Brain microvascular endothelial cell (primary cell): Measurements from ENCODE around the gene SKOR1.

Experiments
- DNase-seq: peaks from one replicate; pipeline ENCODE4 v3.0.0-alpha.2; 2020
- H3K27ac ChIP-seq: fragments of 250-450 bp; sonication (Bioruptor Pico); 2 replicates; pipeline ENCODE4 v1.5.1; 2020; ENCODE audit warnings: mild to moderate bottlenecking, moderate library complexity
- H3K27me3 ChIP-seq: fragments of 250-450 bp; sonication (Bioruptor Pico); replicated peaks from 2 replicates; pipeline ENCODE4 v1.5.1; 2020; ENCODE audit warnings: mild to moderate bottlenecking
- H3K36me3 ChIP-seq: fragments of 250-450 bp; sonication (Bioruptor Pico); replicated peaks from 2 replicates; pipeline ENCODE4 v1.5.1; 2020; ENCODE audit warnings: mild to moderate bottlenecking
- H3K4me3 ChIP-seq: 2 replicates; pipeline ENCODE4 v1.5.1; 2011; ENCODE audit warnings: low read depth, mild to moderate bottlenecking, control low read depth, low read length, moderate library complexity
- in situ Hi-C: cut with HindIII; loops from 2 replicates; pipeline ENCODE4 v1.10.0; 2017; ENCODE audit warnings: low sequenced_read_pairs, low pct_ligation_motif_present
- TF ChIP-seq, protein P1 (sequence below): IDR thresholded peaks from 2 replicates; pipeline ENCODE4 v1.5.1; 2011; ENCODE audit warnings: low read depth, mild to moderate bottlenecking, moderate library complexity, low read length, control low read depth, inconsistent platforms; ENCODE audit errors: missing control alignments

SKOR1 gene

DNA sequence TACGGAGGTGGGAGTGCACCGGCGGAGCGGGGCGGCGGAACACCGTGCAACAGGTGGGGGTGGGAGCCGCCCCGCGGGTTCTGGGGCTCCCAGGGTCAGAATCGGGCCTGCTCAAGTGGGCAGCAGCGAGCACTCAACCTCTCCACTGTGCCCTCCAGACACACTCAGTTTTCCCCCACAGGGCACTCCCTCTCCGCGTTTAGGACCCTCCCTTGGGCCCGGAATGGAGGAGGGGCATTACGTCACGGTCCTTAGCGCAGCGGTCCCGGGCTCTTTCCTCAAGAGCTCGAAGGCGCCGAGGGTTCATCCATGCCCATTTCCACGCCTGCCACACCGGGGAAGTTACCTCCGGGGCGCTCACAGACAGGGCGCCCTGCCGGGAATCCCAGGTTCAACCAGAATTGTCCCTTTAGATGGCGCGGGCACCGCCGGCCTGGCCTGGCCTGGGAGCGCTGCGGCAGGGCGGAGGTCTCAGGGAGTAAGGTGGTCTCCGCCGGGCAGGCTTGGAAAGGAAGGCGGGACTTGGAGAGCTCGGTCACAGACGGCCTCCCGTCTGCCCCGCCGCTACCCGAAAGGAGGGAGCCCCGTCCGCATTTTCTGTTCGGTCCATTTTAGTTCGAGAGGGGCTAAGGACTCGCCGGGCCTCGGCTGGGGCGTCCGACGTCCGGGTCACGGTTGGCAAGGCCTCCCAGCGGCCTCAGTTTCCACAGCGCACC lies 9.4 kb downstream of the SKOR1 start:
- Histone ChIP-seq H3K4me3 (peak overlapping the region; percentile 3), H3K27ac (no peak overlapping the region), H3K36me3 (no peaks in the 10 kb centered on the region), H3K27me3 (peaks cover 62% of the 10 kb centered on the region)
- in situ Hi-C loops = no loop called here
- TF ChIP-seq, protein P1, sequence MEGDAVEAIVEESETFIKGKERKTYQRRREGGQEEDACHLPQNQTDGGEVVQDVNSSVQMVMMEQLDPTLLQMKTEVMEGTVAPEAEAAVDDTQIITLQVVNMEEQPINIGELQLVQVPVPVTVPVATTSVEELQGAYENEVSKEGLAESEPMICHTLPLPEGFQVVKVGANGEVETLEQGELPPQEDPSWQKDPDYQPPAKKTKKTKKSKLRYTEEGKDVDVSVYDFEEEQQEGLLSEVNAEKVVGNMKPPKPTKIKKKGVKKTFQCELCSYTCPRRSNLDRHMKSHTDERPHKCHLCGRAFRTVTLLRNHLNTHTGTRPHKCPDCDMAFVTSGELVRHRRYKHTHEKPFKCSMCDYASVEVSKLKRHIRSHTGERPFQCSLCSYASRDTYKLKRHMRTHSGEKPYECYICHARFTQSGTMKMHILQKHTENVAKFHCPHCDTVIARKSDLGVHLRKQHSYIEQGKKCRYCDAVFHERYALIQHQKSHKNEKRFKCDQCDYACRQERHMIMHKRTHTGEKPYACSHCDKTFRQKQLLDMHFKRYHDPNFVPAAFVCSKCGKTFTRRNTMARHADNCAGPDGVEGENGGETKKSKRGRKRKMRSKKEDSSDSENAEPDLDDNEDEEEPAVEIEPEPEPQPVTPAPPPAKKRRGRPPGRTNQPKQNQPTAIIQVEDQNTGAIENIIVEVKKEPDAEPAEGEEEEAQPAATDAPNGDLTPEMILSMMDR = no peak
- no peak for DNase-seq

DNA sequence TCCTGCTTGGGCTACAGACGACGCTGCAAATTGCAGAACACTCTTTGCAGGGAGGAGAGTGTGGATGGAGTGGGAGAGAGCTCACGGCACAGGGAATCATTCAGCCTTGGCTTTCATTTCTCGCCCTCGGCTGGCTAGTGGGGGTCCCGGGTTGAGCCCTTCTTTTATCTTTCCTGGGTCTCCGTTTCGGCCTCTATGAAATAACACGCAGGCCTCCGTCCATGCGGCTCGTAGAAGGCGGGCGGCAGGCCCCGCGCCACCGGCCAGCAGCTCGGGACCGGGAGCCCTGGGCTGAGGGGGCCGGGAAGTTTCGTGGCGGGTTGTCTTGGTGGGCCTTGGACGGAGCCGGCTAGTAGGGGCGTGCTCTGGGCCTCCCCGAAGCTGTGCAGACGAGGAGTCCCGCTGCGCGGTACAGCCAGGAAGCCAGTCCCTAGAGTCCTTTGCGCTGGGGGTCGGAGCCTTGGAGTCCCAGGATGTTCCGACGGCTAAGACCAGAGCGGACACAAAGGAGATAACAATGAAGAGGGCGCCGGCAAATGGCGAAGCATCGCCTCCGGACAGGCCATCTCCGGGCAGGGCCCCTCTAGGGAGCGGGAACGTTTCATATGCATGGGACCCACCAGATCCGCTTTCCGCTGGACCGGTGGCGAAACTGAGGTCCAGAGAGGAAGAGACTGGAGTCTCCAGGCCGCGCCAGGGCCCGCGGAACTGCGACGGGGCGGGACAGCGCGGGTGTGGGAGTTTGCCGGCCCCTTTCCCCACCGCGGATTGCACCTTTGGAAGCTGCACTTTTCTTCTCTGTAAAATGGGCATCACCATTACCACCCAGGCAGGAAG lies 10.2 kb downstream of the SKOR1 start:
- no peak for DNase-seq
- in situ Hi-C loops = no loop called here
- H3K4me3 ChIP-seq = peak overlapping the region; percentile 42

DNA sequence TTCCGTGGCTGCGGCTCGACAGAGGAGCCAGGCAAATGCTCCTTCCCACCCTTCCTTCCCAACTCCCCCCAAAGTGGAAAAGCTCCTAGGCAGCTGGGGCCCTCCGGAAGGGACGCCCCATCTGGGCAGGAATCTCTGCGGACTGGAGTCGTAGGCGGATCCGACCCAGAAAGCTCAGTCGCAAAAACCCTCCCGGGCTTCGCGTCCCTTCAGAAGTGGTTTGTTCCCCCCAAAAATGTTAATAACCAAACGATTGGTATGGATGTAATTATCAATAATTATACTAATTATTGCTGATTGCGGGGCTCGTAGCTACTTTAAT lies 10.8 kb downstream of the SKOR1 start:
- peak overlapping the region; percentile 42 for H3K4me3 ChIP-seq
- no peak for DNase-seq
- TF ChIP-seq, protein P1 = no peak
- H3K27me3 ChIP-seq = peaks cover 49% of the 10 kb centered on the region
- in situ Hi-C loops = no loop called here
- H3K36me3 ChIP-seq = no peaks in the 10 kb centered on the region
- H3K27ac ChIP-seq = no peak overlapping the region

More for the DNA sequence above, 10.2 kb downstream of the SKOR1 start:
- H3K36me3 ChIP-seq = no peaks in the 10 kb centered on the region
- no peak overlapping the region for H3K27ac ChIP-seq
- peaks cover 55% of the 10 kb centered on the region for H3K27me3 ChIP-seq
- TF ChIP-seq, protein P1 = no peak

DNA sequence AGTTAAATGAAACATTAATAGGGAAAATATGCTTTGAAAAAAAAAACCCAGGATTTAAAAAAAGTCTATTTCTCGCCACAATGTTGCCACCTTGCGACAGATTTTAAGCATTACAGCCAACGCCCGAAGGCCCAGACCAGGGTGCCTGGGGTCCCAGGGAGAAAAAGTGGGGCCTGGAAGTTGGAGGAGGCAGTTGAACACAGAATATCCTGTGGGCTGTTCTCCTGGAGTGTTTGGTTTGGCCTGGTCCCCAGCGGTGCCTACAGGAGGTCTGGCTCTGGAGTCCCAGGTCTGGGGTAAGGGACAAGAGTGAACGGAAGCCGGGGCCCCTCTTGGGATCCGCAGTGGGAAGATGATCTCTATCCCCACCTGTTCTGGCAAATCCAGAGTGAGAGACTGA lies 11.2 kb downstream of the SKOR1 start:
- TF ChIP-seq, protein P1 = peak; percentile 76
- Histone ChIP-seq H3K36me3 (no peaks in the 10 kb centered on the region), H3K27ac (no peak overlapping the region), H3K27me3 (peaks cover 45% of the 10 kb centered on the region), H3K4me3 (no peak overlapping the region)
- DNase-seq = no peak
- in situ Hi-C loops = no loop called here

DNA sequence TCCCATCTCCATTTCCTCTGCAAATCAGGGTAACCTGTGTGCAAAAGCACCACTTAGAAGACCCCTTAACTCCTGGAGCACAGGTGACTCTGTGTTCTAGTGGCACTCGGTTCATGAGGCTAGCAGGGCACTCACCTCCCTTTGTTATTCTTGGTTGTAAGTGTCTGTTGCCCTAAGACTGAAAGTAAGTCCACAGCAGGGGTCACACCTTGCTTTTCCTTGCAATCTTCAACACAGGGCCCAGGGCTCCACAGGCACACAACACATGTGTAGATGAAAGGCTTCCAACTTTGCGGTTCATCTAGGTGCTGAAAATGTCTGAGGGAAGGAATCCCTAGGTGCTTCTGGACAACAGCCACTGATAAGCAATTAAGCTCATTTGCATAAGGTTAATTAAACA lies 11.6 kb downstream of the SKOR1 start:
- H3K4me3 ChIP-seq = no peak overlapping the region
- no peak overlapping the region for H3K27ac ChIP-seq
- no peaks in the 10 kb centered on the region for H3K36me3 ChIP-seq
- in situ Hi-C loops = no loop called here
- peaks cover 42% of the 10 kb centered on the region for H3K27me3 ChIP-seq
- DNase-seq = no peak
- TF ChIP-seq, protein P1 = no peak
